ENCODE results near the gene PAQR7.
"Not testable (repeated sequence)": the region's sequence is repeated elsewhere in the genome, so short reads cannot be mapped to it uniquely, and the experiment has no call there.

PAQR7 gene

DNA sequence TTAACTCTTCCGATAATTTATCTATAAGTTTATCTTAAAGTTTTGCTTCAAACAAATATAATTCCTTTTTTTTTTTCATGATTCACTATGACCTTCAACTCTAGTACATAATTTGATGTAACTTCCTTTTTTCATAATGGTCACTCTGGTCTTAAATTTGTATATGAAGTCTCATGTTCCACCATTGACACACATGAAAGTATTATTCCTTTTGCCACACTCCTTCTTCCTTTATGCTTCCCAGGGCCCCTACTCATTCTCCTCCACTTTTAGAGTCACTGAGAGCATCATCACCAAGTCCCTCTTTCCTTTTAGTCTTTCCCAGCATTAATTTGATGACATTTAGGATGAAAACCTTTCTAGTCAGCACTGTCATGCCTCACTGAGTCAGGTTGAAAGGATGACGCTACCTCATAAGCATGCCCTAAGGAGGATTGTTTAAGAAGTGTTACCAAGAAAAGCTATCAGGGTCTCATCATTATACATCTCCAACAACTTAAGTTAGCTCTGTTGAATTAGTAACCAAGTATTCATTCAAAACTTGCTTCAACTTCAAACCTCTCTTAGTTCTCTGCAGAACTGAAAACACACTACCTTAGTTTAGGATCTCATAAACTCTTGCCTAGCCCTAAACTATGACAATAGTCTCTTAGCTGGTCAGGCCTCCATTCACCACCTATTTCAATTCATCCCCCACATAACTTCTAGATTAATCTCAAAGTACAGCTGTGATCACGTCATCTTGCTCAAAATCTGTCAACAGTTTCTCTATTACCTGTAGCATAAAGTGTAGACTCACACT lies 30.8 kb downstream of the PAQR7 start:
- DNase-seq = no peak

DNA sequence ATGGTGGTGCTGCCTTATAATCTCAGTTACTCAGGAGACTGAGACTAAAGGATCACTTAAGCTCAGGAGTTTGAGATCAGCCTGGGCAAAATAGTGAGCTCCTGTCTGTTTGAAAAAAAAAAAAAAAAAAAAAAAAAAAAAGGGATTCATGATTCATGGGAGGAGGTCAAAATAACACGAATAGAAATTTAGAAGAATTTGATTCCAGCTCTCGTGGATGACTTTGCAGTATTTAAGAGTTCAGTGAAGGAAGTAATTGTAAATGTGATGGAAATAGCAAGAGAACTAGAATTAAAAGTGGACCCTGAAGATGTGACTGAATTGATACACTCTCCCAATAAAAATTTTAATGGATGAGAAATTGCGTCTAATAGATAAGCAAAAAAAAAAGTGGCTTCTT lies 32.0 kb downstream of the PAQR7 start:
- no peak for DNase-seq

DNA sequence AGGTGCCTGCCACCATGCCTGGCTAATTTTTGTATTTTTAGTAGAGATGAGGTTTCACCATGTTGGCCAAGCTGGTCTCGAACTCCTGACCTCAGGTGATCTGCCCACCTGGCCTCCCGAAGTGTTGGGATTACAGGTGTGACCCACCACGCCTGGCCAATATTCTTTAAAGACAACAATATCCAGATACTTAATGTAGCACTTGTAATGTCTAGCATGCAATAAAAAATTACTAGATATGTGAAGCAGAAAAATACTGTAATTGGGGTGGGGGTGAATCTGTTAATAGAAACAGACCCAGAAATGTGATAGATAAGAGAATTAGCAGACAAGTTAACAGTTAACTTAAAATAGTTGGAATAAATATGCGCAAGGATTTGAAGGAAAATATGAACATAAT lies 35.7 kb downstream of the PAQR7 start:
- not testable (repeated sequence) for DNase-seq

DNA sequence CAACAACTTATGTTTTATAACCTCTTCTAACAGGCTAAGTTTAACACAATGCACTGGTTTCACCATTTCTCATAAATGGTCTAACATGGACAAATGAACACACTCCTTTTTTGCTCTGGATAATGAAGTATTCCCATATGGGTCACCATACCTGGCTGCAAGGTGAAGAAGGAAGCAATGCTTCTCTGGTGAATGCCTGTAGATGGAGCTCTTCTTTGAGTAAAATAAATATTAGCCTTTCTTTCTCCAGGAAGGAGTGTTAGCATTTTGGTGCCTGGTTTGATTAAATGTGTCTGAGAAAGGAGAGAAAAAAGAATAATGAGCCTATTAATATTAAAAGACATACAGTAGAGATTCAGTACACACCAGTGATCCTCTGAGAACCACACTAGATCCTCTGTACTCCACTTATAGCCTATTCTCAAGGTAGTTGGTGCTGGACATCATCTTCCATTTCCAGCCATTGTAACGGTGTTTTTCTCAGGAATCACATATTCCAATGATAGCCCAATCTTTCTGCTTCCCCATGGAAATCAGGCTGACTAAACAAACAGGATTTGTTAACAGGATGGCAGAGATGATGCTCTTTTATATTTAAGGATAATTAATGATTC lies 38.1 kb downstream of the PAQR7 start:
- no peak for DNase-seq

DNA sequence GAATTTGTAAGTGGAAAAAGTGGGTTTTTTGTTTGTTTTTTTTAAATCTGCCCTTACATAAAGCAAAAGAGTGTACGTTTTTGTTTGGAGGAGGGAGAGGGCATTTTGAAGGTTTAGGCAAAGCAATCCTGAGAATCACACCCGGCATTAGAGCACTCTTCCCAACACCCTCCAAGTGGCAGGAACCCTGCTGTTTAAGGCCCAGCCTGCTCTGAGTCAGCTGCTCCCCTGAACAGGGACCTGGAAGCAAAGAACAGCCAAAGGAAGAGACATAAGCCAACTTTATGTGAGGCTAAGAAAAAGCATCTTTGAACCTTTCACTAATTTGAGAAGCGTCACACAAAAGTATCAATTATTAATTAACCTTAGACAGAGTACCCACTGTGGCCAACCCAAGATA lies 38.8 kb downstream of the PAQR7 start:
- DNase-seq = no peak

DNA sequence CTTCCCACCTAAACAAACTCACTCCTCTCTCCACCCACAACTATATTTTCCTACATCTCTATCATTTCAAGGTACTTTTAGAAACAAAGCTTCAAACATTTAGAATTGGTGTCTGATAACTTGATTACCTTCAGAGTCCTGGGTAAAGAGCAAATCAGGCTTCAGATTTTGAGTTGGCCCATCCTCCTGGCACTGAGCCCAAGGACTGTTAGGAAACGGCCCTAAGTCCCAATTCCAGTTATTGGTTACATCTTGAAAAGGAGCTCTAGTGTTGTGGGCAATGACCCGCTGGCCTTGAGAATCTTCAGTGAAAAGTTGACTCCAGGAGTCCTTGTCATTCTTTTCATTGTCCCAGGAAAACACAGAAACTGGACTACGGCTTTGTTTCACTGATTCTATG lies 40.6 kb downstream of the PAQR7 start:
- DNase-seq = no peak

DNA sequence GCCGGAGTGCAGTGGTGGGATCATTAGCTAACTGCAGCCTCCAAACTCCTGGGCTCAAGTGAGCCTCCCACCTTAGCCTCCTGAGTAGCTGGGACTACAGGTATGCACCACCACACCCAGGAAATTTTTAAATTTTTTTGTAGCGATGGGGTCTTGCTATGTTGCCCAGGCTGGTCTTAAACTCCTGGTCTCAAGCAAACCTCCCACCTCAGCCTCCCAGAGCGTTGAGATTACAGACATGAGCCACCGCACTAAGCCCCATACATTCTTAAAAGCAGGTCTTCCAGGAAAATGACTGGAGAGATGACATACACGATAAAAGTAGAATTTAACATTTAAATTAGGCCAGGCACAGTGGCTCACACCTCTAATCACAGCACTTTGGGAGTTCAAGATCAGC lies 42.4 kb downstream of the PAQR7 start:
- DNase-seq = no peak

DNA sequence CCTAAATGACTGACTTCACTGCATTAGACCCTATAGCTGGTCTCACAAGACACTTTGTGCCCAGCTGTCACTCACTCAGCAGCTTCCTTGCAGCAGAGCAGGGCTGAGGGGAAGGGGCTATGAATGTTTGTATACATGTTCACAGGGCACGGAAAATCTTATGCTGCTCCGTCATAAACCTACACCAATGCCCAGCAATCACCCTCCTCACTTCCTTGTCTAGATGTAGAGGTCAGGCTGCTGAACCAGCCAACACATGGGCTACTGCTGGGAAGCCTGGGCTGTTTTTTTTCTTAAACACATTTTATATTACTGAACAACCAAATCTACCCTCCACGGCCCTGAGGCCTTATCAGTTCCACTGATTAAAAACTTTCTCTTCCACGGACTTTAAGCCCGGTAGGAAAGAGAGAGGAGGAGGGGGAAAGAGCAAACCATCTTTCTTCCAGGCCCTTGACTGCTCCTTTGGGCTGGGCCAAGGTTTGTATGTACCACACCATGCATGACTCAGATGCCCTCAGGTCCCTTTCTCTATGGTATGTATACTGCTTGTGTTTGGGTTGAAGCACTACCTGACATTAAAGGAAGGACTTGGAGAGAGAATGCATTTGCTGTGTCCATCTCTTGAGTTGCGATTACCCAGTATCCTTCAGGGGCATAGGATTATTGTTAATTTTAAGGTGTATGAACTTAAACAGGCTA lies 43.0 kb downstream of the PAQR7 start:
- DNase-seq = no peak

DNA sequence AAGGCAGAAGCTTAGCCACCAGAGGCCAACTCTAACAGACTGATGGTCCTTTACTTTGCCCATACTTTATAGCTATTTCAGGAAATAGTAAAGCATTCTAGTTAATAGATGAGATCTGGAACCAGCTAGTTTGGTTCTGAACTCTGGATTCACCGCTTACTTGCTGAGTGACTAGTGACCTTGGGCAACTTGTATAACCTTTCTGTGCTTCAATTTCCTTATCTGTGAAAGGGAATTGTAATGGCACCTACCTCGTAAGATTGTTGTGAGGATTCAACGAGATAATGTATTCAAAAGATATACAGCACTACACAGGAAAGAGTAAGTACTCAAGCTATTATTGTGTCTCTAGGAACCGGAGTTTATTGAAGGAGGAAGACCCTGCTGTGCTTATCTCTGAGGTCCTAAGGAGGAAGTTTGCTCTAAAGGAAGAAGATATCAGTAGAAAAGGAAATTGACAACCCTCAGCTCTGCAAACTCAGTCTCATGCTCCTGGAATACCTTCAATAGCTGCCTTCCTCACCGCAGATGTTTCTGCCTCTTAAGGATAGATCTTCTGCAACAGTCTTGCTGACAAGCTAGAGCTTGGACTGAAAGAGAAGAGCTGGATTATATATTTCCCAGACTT lies 43.8 kb downstream of the PAQR7 start:
- no peak for DNase-seq

DNA sequence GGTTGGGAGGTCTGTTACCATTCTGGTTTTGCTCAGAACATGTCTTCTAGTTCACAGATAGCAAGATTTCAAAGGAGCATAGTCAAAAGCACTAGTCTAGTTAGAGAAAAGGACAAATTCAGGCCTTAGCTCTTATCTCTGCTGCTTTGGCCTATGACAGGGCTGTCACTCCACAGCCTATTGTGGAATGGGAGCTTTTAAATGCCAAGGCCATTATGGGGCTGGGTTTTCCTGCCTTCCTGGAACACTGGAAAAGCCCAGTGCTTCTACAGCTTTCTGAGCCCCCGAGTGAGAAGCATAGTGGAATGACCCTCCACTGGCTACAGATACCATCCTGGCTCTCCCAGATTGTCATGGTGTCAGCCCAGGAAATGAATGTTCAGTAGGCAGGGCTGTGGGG lies 46.5 kb downstream of the PAQR7 start:
- DNase-seq = no peak

DNA sequence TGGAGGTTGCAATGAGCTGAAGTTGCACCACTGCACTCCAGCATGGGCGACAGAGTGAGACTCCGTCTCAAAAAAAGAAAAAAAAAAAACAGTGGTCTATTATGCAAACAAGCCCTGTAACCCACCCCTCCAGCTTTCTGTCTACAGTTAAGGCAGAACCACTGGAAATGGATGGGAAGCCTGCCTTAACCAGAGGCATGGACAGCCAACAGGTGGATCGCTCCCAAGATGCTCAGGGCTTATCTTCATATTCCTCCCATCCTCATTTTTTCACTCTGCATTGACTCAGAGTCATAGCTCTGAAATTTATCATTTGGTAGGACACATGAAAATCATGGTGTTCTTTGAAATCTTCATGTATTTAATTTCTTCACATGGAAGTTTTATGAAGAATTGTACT lies 47.0 kb downstream of the PAQR7 start:
- DNase-seq = no peak

DNA sequence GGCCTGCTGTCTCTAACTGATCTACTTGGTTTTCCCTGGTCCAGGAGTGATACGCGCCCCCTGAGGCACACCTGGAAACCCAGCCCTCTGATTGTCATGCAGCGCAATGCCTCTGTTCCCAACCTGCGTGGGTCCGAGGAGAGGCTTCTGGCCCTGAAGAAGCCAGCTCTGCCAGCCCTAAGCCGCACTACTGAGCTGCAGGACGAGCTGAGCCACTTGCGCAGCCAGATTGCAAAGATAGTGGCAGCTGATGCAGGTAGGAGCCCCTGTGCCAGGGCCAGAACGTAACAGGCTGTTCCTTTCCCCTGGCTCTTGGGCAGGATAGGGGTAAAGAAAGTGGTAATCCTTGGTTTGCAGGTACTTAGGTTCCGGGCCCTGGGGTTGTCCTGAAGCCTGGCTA lies 48.9 kb downstream of the PAQR7 start:
- no peak for DNase-seq

DNA sequence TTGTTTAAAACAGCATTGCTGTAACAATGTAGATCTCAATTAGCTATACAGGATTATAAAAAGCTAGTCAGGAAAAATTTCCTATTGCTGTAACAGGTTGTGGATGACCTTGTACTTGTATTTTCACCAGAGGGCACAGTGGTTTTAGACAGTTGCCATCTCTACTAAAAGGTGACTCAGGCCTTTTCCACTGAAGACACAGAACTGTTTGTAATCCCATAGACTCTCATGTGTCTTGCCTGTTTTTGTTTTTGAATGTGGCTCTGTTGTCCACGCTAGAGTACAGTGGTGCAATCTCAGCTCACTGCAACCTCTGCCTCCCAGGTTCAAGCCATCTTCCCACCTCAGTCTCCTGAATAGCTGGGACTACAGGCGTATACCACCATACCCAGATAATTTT lies 49.9 kb downstream of the PAQR7 start:
- DNase-seq = no peak

DNA sequence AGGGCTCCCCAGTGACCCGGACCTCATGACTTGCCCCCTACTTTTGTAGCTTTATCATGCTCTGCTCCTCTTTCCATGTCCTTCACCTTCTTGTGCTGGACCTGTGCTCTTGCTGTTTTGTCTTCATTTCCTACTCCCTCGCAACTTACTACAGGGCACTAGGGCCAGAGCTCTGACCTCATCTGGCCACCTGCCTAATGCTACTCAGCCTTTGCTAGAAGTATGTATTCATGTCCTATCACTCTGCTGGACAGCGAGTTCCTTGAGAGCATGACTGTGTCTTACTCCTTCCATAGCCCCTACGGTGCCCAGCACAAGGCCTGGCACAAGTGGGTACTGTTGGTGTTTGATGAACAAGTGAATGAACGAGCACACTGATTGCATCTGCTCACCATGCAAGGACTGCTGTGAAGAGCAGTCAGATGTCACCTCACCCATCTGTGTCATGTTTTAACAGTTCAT lies 53.8 kb downstream of the PAQR7 start:
- DNase-seq = no peak

DNA sequence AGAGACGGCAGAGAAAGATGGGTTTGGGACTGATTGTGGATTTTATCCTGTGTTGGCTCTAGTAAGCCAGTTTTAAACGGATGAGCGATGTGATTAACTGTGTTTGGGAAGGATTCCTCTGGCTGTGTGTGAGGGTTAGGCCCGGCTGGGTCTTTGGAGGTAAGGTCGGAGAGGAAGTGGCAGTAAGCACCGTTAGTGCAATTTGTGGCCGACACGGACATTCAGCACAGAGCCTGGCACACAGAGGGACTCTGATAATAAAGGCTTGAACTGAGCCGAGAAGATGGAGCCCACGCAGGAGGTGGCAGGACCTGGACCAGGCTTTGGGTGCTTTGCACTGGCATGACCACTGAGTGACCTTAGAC lies 54.4 kb downstream of the PAQR7 start:
- no peak for DNase-seq

DNA sequence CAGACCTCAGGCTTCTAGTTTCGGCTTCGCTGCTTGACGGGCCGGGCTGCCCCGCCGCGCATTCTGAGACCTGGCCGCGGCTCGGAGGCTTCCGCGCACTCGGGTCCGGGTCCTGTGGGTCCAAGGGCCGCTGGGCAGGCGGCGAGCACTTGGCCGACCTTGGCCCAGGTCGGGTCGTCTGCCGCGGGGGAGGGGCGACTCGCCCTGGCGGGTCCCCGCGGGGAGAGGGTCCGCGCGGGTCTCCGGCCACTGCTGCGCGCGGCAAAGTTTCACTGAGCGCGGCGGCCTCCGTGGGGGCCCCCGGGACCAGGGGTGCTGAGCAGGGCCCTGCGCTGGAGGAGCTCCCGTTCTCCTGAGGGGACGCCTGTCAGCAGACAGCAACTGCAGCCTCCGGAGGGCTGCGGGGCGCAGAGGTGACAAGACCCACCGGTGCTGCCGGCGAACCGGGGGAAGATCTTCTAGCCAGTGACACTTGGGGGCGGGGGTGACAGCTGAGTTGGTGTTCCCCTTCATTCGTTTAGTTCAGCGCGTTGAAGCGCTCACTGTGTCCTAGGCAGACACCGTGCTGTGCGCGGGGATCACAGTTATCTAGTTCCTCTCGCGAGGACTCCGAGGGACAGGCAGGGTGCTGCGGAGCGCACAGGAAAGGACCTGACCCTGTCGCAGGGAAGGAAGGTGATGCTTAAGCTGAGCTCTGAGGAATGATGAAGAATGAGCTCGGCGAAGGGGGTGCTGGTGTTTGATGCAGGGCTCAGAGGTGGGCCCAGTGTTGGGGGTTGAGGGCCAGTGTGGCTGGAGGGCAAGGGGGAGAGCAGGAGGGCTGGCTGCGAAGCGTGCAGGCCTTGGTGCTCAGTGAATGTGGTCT lies 55.0 kb downstream of the PAQR7 start:
- DNase-seq = peak; percentile 76

DNA sequence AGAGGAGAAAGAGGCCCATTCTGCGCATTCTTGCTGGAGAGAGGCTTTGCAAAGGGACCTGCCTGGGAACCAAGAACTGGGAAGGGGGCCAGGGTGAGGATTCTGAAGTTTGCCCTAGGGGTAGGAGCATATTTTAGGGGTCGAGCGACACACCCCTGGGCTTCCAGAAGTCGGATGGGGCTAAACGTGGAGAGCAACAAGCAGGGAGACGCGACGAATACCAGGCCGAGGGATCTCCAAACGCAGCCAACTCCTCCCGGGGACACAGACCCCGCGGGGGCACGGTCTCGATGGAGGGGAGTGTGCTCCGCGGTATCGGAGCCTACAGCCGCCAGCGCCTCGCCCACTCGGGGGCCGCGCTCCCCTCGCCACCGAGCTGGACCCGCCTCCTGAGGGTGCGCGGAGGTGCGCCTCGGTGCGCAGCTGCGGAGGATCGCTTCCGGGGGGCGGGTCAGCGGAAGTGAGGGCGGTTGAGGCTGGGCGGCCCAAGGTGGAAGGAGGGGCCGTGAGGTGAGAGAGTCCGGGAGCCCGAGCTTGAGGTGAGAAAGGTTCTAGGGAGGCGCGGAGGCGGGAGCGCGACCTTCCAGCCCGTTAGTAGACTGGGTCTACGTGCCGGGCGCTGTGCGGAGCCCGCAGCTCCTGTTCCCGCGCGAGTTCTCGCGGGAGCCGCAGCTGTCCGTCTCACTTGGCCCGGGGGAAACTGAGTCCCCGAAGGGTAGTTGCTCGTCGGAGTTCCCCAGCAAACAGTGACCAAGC lies 55.8 kb downstream of the PAQR7 start, which contains the start of gene MTFR1L:
Gene MTFR1L, plus strand, starts transcription at position 464 of the 756 bp plus-strand sequence. CDS start 3,151 bp downstream, outside the sequence.
- peak; percentile 93 for DNase-seq

DNA sequence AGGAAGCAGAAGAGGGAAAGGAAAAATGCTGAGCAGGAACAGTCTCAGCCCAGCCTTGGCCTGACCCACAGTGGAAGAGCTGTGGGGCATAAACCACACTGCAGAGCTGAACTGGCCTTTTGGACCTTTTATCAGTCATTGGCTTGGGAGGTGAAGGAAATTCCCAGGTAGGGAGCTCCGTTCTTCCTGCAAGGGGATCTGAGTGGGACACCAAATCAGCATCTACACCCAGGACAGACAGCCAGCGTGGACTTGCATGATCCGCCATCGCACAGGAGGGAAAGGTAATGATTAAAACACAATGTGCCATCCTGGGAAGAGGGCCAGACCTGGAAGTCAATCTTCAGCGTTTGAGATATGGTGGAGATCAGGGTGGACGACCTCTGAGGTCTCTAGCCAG lies 56.9 kb downstream of the PAQR7 start:
- no peak for DNase-seq

DNA sequence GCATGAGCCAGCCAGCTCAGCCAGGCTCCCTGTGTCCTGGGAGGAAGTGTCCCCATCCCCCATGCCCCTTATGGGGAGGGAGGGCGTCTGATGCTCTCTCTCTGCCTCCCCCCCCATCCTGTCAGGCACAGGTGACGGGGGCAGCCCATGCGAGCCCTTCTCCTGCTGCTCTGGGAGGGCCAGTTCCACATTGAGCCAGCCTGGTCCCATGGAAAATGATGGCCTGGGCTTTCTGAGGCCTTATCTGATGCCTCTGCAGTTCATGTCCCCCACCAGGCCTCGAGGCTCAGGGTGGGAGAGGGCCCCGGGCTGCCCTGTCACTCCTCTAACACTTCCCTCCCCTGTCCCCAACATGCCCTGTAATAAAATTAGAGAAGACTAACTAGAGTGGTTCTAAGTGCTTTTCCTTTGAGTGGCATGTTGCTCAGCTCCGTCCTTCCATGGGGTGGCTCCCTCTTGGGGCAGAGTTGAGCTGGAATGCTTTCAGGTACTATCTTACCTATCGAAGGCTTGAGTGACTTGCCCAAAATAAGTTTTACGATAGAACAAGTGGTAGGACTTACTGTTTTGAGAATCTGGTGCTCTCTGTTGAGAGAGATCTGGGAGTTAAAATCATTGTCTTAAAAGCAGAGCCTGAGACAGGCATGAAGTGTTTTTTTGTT lies 57.5 kb downstream of the PAQR7 start:
- no peak for DNase-seq

DNA sequence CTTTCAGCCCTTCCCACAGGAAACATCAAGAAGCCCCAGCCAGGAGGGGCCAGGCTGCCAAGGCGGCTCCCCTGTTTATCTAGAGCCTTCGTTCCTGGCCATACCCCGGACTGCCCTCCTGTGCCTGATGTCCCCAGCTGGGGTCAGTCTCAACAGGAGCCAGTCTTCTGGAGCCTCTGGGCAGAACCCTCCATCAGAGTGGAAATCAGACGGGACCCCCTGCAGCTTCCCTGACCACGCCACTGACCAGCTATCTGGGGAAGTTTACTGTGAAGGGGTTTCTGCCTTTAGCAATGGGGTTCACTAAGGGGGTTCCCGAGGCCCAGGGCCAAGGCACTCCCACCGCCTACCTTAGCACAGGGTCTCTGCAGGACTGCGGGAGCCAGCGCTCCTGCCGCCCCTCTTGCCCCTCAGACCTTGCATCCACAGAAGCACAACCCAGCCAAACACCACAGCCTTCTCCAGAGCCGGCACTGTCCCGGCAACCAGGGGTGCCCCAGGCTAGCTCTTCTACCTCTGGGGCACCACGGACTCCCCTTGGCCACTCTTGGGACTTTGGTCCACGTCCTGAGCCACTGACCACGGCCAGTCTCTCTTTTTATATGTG lies 59.3 kb downstream of the PAQR7 start:
- DNase-seq = no peak

Measured in CD4-positive, alpha-beta T cell treated with Interleukin-12 subunit alpha and Interleukin-12 subunit beta, for 1 hour (primary cell).